Peyer's patch (tissue), 4 donors: ENCODE measurements around the gene BRMS1L. TPM values are rescaled to one million over a fixed set of nuclear protein-coding genes. Genes with fewer than 3 reads are reported as not detected.

ENCODE experiments used
- DNase-seq, 3 donors: peaks; one replicate each; pipeline ENCODE4 v3.0.0-alpha.2; 2017 to 2019
- H3K27ac ChIP-seq, 4 donors: fragments of 200-600 bp; sonication (generic); one replicate each; pipeline ENCODE4 v1.5.1; 2016 to 2019
- H3K27me3 ChIP-seq, 2 donors: fragments of 200-600 bp; sonication (generic); one replicate each; pipeline ENCODE4 v1.5.1; 2019
- H3K36me3 ChIP-seq, 3 donors: fragments of 200-600 bp; sonication (generic); one replicate each; pipeline ENCODE4 v1.5.1; 2016 to 2019
- H3K4me1 ChIP-seq, 4 donors: fragments of 200-600 bp; sonication (generic); one replicate each; pipeline ENCODE4 v1.5.1; 2016 to 2019
- H3K4me3 ChIP-seq, 4 donors: fragments of 200-600 bp; sonication (generic); 1 replicate in 3 of 4; 2 replicates in 1 of 4; pipeline ENCODE4 v1.5.1; 2016 to 2019; ENCODE audit warnings: mild to moderate bottlenecking in 1 of 4
- H3K9me3 ChIP-seq, 4 donors: fragments of 200-600 bp; sonication (generic); one replicate each; pipeline ENCODE4 v1.5.1; 2016 to 2019; ENCODE audit warnings: mild to moderate bottlenecking in 1 of 4
- CTCF ChIP-seq, 6 experiments: fragments of 450-650 bp in 4 of 6; fragments of 200-600 bp in 2 of 6; sonication (generic) in 1 of 6; IDR thresholded peaks; one replicate each; pipeline ENCODE4 v1.5.1; 2017 to 2019; ENCODE audit warnings: antibody characterized with exemption in 6 of 6, mild to moderate bottlenecking in 3 of 6, moderate library complexity in 1 of 6
- POLR2A ChIP-seq, 2 donors: fragments of 450-650 bp; IDR thresholded peaks; one replicate each; pipeline ENCODE4 v1.5.1; 2017; ENCODE audit warnings: antibody characterized with exemption in 2 of 2, mild to moderate bottlenecking in 2 of 2, moderate library complexity in 2 of 2
- total RNA-seq, 4 donors: library from RNA; depleted of rRNA; stranded (reverse); fragments of >200 nt; gene quantifications; one replicate each; pipeline ENCODE4 v1.1.0, GENCODE V29; 2016

The BRMS1L gene
- total RNA-seq, 4 donors from 2014 or later = 0.53 to 4.1 (median 2.4) TPM

- Histone ChIP-seq H3K27me3 (no peaks in the 10 kb centered on the region), H3K4me1 (no peaks in the 10 kb centered on the region), H3K9me3 (peaks cover 0 to 11% (median 2%) of the 10 kb centered on the region in 4 donors), H3K36me3 (peaks cover 0 to 25% (median 0%) of the 10 kb centered on the region in 3 donors), H3K27ac (no peak overlapping the region), H3K4me3 (no peak overlapping the region)
- no peak for DNase-seq
- TF ChIP-seq POLR2A (IDR thresholded peaks at IDR 0.05) = no peak
- TF ChIP-seq CTCF (IDR thresholded peaks at IDR 0.05) = no peak
Observed at GRCh38 chr14:35844494-35844893, 18.4 kb downstream of the BRMS1L start.

GRCh38 chr14:35847636-35848035 lies 21.5 kb downstream of the BRMS1L start:
- Histone ChIP-seq H3K27ac (no peak overlapping the region), H3K4me3 (no peak overlapping the region), H3K4me1 (no peaks in the 10 kb centered on the region), H3K9me3 (peaks cover 0 to 4% (median 0%) of the 10 kb centered on the region in 4 donors), H3K27me3 (no peaks in the 10 kb centered on the region), H3K36me3 (peaks cover 0 to 13% (median 0%) of the 10 kb centered on the region in 3 donors)
- no peak for TF ChIP-seq POLR2A (IDR thresholded peaks at IDR 0.05)
- TF ChIP-seq CTCF (IDR thresholded peaks at IDR 0.05) = no peak
- DNase-seq = no peak

GRCh38 chr14:35849122-35849521 lies 23.0 kb downstream of the BRMS1L start:
- H3K27ac ChIP-seq = no peak overlapping the region
- DNase-seq = no peak
- no peak overlapping the region for H3K4me3 ChIP-seq
- TF ChIP-seq POLR2A (IDR thresholded peaks at IDR 0.05) (no peak), CTCF (IDR thresholded peaks at IDR 0.05) (no peak)
- H3K36me3 ChIP-seq = no peaks in the 10 kb centered on the region
- no peaks in the 10 kb centered on the region for H3K4me1 ChIP-seq
- no peaks in the 10 kb centered on the region for H3K9me3 ChIP-seq
- no peaks in the 10 kb centered on the region for H3K27me3 ChIP-seq

- no peak overlapping the region for H3K27ac ChIP-seq
- H3K4me3 ChIP-seq = no peak overlapping the region
- H3K27me3 ChIP-seq = no peaks in the 10 kb centered on the region
- no peaks in the 10 kb centered on the region for H3K9me3 ChIP-seq
- no peaks in the 10 kb centered on the region for H3K4me1 ChIP-seq
- no peak for DNase-seq
- H3K36me3 ChIP-seq = no peaks in the 10 kb centered on the region
- TF ChIP-seq POLR2A (IDR thresholded peaks at IDR 0.05) (no peak), CTCF (IDR thresholded peaks at IDR 0.05) (no peak)
Observed at GRCh38 chr14:35851823-35852222, 25.7 kb downstream of the BRMS1L start.

GRCh38 chr14:35853225-35853624 lies 27.1 kb downstream of the BRMS1L start:
- no peaks in the 10 kb centered on the region for H3K27me3 ChIP-seq
- H3K9me3 ChIP-seq = no peaks in the 10 kb centered on the region
- TF ChIP-seq CTCF (IDR thresholded peaks at IDR 0.05) (no peak), POLR2A (IDR thresholded peaks at IDR 0.05) (no peak)
- no peak overlapping the region for H3K27ac ChIP-seq
- H3K4me1 ChIP-seq = no peaks in the 10 kb centered on the region
- H3K36me3 ChIP-seq = no peaks in the 10 kb centered on the region
- DNase-seq = no peak
- H3K4me3 ChIP-seq = no peak overlapping the region

- Histone ChIP-seq H3K27ac (no peak overlapping the region), H3K4me1 (no peaks in the 10 kb centered on the region), H3K9me3 (no peaks in the 10 kb centered on the region), H3K4me3 (no peak overlapping the region), H3K36me3 (no peaks in the 10 kb centered on the region), H3K27me3 (no peaks in the 10 kb centered on the region)
- no peak for DNase-seq
- no peak for TF ChIP-seq POLR2A (IDR thresholded peaks at IDR 0.05)
- no peak for TF ChIP-seq CTCF (IDR thresholded peaks at IDR 0.05)
Observed at GRCh38 chr14:35854696-35855270, 28.6 kb downstream of the BRMS1L start.
